Glomerular endothelial cell (primary cell): ENCODE results near the gene PIP4P1. TPM values are rescaled to one million over a fixed set of nuclear protein-coding genes. Genes with fewer than 3 reads are reported as not detected.

ENCODE experiments used
- DNase-seq: peaks from one replicate; pipeline ENCODE4 v3.0.0-alpha.2; 2011; ENCODE audit warnings: low read depth, low spot score; ENCODE audit errors: extremely low read depth
- total RNA-seq: library from RNA; depleted of rRNA; stranded (reverse); fragments of >200 nt; gene quantifications from 2 replicates; pipeline ENCODE4 v1.2.3, GENCODE V29; 2015

Gene PIP4P1
- total RNA-seq, 1 donor from 2014 or later = 20.9 TPM

DNA sequence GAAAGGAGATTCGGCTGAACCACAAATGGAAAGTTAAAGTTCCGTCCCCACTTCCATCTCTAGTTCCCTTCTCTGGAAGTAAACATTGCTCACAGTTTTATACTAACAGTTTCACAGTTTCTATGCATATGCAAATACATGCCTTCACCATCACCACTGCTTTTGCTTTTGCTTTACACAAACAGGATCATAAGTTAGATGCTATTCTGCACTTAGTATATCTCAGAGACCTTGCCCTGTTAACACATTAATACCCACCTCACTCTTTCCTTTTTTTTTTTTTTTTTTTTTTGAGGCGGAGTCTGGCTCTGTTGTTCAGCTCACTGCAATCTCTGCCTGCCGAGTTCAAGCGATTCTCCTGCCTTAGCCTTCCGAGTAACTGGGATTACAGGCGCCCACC lies 48.8 kb downstream of the PIP4P1 start:
- no peak for DNase-seq

DNA sequence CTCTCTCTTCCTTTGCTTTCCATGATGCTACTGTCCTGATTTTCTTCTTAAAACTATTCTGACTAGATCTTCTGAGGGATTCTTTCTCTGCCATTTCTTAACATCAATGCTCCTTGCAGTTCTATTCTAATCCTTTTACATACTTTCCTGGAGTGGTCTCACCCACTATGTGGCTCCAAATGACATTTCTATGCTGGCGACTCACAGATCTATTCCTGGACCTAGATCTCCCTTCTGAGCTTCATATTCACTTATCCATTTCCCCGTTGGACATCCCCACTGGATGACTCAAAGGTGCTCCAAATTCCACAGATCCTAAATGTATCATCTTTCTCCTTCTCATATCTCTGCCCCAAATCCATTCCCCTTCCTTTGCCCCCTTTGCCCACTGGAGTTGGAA lies 52.0 kb downstream of the PIP4P1 start:
- DNase-seq = no peak

Other genes starting within 250 kb of the PIP4P1 start
- gene OR11H6, start 237.7 kb downstream of the PIP4P1 start, total RNA-seq = not detected in 2 replicates
- not detected in 2 replicates for gene OR11H7, start 232.5 kb downstream of the PIP4P1 start, total RNA-seq
- gene OR11H4, start 222.1 kb downstream of the PIP4P1 start, total RNA-seq = not detected in 2 replicates
- 10.7 and 10.8 TPM in 2 replicates for gene TTC5, start 155.5 kb downstream of the PIP4P1 start, total RNA-seq
- 20.7 and 28.0 TPM in 2 replicates for gene CCNB1IP1, start 128.2 kb downstream of the PIP4P1 start, total RNA-seq
- 9.9 and 12.3 TPM in 2 replicates for gene PARP2, start 117.8 kb downstream of the PIP4P1 start, total RNA-seq
- gene TEP1, start 47.9 kb downstream of the PIP4P1 start, total RNA-seq = 16.7 and 22.7 TPM in 2 replicates
- gene KLHL33, start 25.3 kb downstream of the PIP4P1 start, total RNA-seq = not detected in 2 replicates
- 56.8 and 84.3 TPM in 2 replicates for gene OSGEP, start 6.6 kb downstream of the PIP4P1 start, total RNA-seq
- gene APEX1, start 6.2 kb downstream of the PIP4P1 start, total RNA-seq = 152 and 255 TPM in 2 replicates
- gene PNP, start 8.0 kb upstream of the PIP4P1 start, total RNA-seq = 131 and 170 TPM in 2 replicates
- gene RNASE10, start 44.1 kb upstream of the PIP4P1 start, total RNA-seq = 1.2 TPM in 1 of 2 replicates, not detected in the other
- not detected in 2 replicates for gene RNASE9, start 99.6 kb upstream of the PIP4P1 start, total RNA-seq
- gene RNASE11, start 126.6 kb upstream of the PIP4P1 start, total RNA-seq = not detected in 2 replicates
- gene RNASE12, start 129.9 kb upstream of the PIP4P1 start, total RNA-seq = not detected in 2 replicates
- not detected in 2 replicates for gene OR6S1, start 180.3 kb upstream of the PIP4P1 start, total RNA-seq
- gene RNASE4, start 223.1 kb upstream of the PIP4P1 start, total RNA-seq = 4.0 and 7.8 TPM in 2 replicates
- 4.5 and 5.9 TPM in 2 replicates for gene ANG, start 227.3 kb upstream of the PIP4P1 start, total RNA-seq